ENCODE results near the gene SLC38A3. TPM values are rescaled to one million over a fixed set of nuclear protein-coding genes. Genes with fewer than 3 reads are reported as not detected.

SLC38A3 gene
- total and polyA plus RNA-seq, 2 donors (not counting 1 experiment from before 2014, with no cell fraction given), result not detected

DNA sequence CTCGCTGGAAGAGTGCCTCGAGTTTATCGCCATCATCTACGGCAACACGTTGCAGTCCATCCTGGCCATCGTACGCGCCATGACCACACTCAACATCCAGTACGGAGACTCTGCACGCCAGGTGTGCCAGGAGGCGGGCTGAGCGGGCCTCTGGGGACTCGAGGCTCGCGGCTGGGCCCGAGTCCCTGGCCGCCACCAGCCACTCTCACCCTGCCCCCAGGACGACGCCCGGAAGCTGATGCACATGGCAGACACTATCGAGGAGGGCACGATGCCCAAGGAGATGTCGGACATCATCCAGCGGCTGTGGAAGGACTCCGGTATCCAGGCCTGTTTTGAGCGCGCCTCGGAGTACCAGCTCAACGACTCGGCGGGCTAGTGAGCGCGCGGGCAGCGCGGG lies 11.8 kb upstream of the SLC38A3 start:
- WGBS (ENCODE audit: insufficient coverage), result 39% methylated on average over 36 of the region's 36 CpGs

DNA sequence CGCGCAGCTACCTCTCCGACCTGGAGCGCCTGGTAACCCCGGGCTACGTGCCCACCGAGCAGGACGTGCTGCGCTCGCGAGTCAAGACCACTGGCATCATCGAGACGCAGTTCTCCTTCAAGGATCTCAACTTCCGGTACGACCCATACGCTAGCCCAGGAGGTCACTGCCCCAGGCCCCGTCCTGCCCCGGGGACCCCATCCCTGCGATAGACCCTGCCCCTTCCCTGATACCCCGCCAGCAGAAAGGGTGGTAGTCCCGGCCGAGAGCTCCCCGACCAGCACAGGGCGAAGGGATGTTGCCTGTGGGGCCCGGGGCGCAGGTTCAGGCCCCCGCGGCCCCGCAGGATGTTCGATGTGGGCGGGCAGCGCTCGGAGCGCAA lies 11.3 kb upstream of the SLC38A3 start:
- Histone ChIP-seq H3K27ac (ENCODE audit: low read length in 2 of 2) (no peak overlapping the region), H3K9me3 (ENCODE audit: control extremely low read depth in 1 of 3, control insufficient read depth in 2 of 3, insufficient read depth in 1 of 3, low read length in 2 of 3) (peaks cover 0 to 13% (median 0%) of the 10 kb centered on the region in 3 donors), H3K4me2 (replicated peaks; ENCODE audit: low read depth, low read length, poor library complexity, severe bottlenecking) (peak overlapping the region; percentile 69), H3K79me2 (ENCODE audit: control insufficient read depth, insufficient read depth, low read length) (no peaks in the 10 kb centered on the region), H4K20me1 (ENCODE audit: control insufficient read depth, insufficient read depth, low read length, poor library complexity, severe bottlenecking) (no peaks in the 10 kb centered on the region), H3K4me3 (ENCODE audit: control extremely low read depth in 1 of 5, extremely low read depth in 1 of 5, insufficient read depth in 1 of 5, low read depth in 2 of 5, low read length in 4 of 5) (no peak overlapping the region), H3K9ac (ENCODE audit: low read length) (no peak overlapping the region), H3K4me1 (ENCODE audit: control insufficient read depth in 2 of 2, insufficient read depth in 2 of 2, low read length in 2 of 2) (peaks cover 17 to 23% of the 10 kb centered on the region in 2 donors), H3K27me3 (replicated peaks in 1 of 4; ENCODE audit: control extremely low read depth in 1 of 4, control insufficient read depth in 3 of 4, insufficient read depth in 4 of 4, low read length in 3 of 4) (peaks cover 0 to 46% (median 11%) of the 10 kb centered on the region in 4 experiments), H2AFZ (ENCODE audit: insufficient read depth, low read depth, low read length, poor library complexity, severe bottlenecking) (peak overlapping the region; percentile 68), H3K36me3 (replicated peaks in 1 of 2; ENCODE audit: control extremely low read depth in 1 of 2, control insufficient read depth in 1 of 2, extremely low read depth in 1 of 2, insufficient read depth in 2 of 2, low read length in 1 of 2) (no peaks in the 10 kb centered on the region)
- H3K9me3 Mint-ChIP-seq (ENCODE audit: insufficient read depth), result no peaks in the 10 kb centered on the region
- WGBS (ENCODE audit: insufficient coverage), result 34% methylated on average over 34 of the region's 34 CpGs
- no peak overlapping the region for H3K27ac Mint-ChIP-seq
- TF ChIP-seq EZH2 (IDR thresholded peaks at IDR 0.05; ENCODE audit: borderline replicate concordance, insufficient read depth, low read depth, low read length, poor library complexity, severe bottlenecking), result no peak
- TF ChIP-seq, protein P1, sequence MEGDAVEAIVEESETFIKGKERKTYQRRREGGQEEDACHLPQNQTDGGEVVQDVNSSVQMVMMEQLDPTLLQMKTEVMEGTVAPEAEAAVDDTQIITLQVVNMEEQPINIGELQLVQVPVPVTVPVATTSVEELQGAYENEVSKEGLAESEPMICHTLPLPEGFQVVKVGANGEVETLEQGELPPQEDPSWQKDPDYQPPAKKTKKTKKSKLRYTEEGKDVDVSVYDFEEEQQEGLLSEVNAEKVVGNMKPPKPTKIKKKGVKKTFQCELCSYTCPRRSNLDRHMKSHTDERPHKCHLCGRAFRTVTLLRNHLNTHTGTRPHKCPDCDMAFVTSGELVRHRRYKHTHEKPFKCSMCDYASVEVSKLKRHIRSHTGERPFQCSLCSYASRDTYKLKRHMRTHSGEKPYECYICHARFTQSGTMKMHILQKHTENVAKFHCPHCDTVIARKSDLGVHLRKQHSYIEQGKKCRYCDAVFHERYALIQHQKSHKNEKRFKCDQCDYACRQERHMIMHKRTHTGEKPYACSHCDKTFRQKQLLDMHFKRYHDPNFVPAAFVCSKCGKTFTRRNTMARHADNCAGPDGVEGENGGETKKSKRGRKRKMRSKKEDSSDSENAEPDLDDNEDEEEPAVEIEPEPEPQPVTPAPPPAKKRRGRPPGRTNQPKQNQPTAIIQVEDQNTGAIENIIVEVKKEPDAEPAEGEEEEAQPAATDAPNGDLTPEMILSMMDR (IDR thresholded peaks at IDR 0.05), result no peak
- peaks cover 18% of the 10 kb centered on the region for H3K27me3 Mint-ChIP-seq
- CTCF ChIA-PET, result interaction anchor here (1.2 to 7.1 kb wide), 19 partner anchors 10 to 348 kb away, joined by 3 to 214 read pairs (median 7); partner anchors contain the start of genes GNAI2, HYAL3, LSMEM2 and NAA80
- DNase-seq, result no peak
- intact Hi-C loops (cut with micrococcal nuclease), result loop anchor here (1.0 to 2.0 kb wide), 3 partner anchors 53 to 127 kb away; no protein-coding TSS in a partner anchor
- POLR2A ChIA-PET, result interaction anchor here (2.4 kb wide), 1 partner anchor 33 kb away, joined by 16 read pairs; no protein-coding TSS in a partner anchor
- peak overlapping the region; percentile 37 for H3K4me3 Mint-ChIP-seq
- no peak for ATAC-seq (ENCODE audit: low read depth)
- peaks cover 11% of the 10 kb centered on the region for H3K4me1 Mint-ChIP-seq

More for the DNA sequence above, 11.8 kb upstream of the SLC38A3 start:
- Histone ChIP-seq H3K9ac (ENCODE audit: low read length) (no peak overlapping the region), H4K20me1 (ENCODE audit: control insufficient read depth, insufficient read depth, low read length, poor library complexity, severe bottlenecking) (no peaks in the 10 kb centered on the region), H3K27me3 (replicated peaks in 1 of 4; ENCODE audit: control extremely low read depth in 1 of 4, control insufficient read depth in 3 of 4, insufficient read depth in 4 of 4, low read length in 3 of 4) (peaks cover 0 to 46% (median 11%) of the 10 kb centered on the region in 4 experiments), H3K36me3 (replicated peaks in 1 of 2; ENCODE audit: control extremely low read depth in 1 of 2, control insufficient read depth in 1 of 2, extremely low read depth in 1 of 2, insufficient read depth in 2 of 2, low read length in 1 of 2) (no peaks in the 10 kb centered on the region), H3K4me1 (ENCODE audit: control insufficient read depth in 2 of 2, insufficient read depth in 2 of 2, low read length in 2 of 2) (peaks cover 17 to 23% of the 10 kb centered on the region in 2 donors), H3K27ac (ENCODE audit: low read length in 2 of 2) (no peak overlapping the region), H2AFZ (ENCODE audit: insufficient read depth, low read depth, low read length, poor library complexity, severe bottlenecking) (no peak overlapping the region), H3K79me2 (ENCODE audit: control insufficient read depth, insufficient read depth, low read length) (no peaks in the 10 kb centered on the region), H3K4me3 (ENCODE audit: control extremely low read depth in 1 of 5, extremely low read depth in 1 of 5, insufficient read depth in 1 of 5, low read depth in 2 of 5, low read length in 4 of 5) (no peak overlapping the region), H3K4me2 (replicated peaks; ENCODE audit: low read depth, low read length, poor library complexity, severe bottlenecking) (peak overlapping the region; percentile 69), H3K9me3 (ENCODE audit: control extremely low read depth in 1 of 3, control insufficient read depth in 2 of 3, insufficient read depth in 1 of 3, low read length in 2 of 3) (peaks cover 0 to 13% (median 0%) of the 10 kb centered on the region in 3 donors)
- Mint-ChIP-seq H3K27me3 (peaks cover 18% of the 10 kb centered on the region), H3K4me3 (no peak overlapping the region), H3K9me3 (ENCODE audit: insufficient read depth) (no peaks in the 10 kb centered on the region), H3K4me1 (peaks cover 11% of the 10 kb centered on the region), H3K27ac (no peak overlapping the region)
- CTCF ChIA-PET, result interaction anchor here (1.6 to 7.1 kb wide), 12 partner anchors 12 to 156 kb away, joined by 3 to 214 read pairs (median 12); partner anchors contain the start of genes GNAI2, LSMEM2, SEMA3B and SLC38A3
- TF ChIP-seq, protein P1 (IDR thresholded peaks at IDR 0.05), result no peak
- TF ChIP-seq EZH2 (IDR thresholded peaks at IDR 0.05; ENCODE audit: borderline replicate concordance, insufficient read depth, low read depth, low read length, poor library complexity, severe bottlenecking), result no peak
- no peak for ATAC-seq (ENCODE audit: low read depth)
- intact Hi-C loops (cut with micrococcal nuclease), result loop anchor here (2.0 kb wide), 1 partner anchor 72 kb away; no protein-coding TSS in a partner anchor
- DNase-seq, result no peak
- POLR2A ChIA-PET, result interaction anchor here (2.4 kb wide), 1 partner anchor 33 kb away, joined by 16 read pairs; no protein-coding TSS in a partner anchor

Measured in B cell (primary cell).